Measurements from ENCODE around the gene FAM13C.

DNA sequence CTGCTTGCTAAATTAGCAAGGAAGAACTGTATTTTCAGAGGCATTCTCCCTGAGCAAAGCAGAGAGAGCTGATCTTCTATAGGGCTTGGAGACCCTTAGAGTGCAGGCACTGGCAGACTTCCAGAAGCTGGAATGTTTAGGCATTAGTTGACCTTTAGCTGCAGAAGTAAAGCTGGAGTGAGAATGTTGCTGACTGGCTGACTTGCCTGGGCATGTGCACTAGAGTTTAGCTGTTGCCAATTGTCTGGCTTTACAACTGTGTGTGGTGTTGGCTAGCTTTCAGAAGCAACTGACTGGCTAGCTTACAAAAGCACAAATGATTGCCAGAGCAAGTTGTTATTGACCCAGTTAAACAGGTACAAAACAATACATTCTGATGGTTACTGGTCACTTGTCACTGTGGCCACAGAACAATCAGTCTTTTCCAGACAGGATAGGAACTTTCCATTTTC lies 25.1 kb downstream of the FAM13C start:
- TF ChIP-seq CTCF (IDR thresholded peaks at IDR 0.05; ENCODE audit: low read depth, low read length, poor library complexity, severe bottlenecking) (no peak), EZH2phosphoT487 (IDR thresholded peaks at IDR 0.05; ENCODE audit: borderline replicate concordance, low read length) (no peak)

All from DOHH2 (cell line).